Activated CD8-positive, alpha-beta memory T cell treated with anti-CD3 and anti-CD28 coated beads for 1 hour (primary cell): Measurements from ENCODE around the gene KLF11.

Experiments
- DNase-seq, 2 donors: peaks; one replicate each; pipeline ENCODE4 v3.0.0-alpha.2; 2020; ENCODE audit warnings: low read depth in 1 of 2; ENCODE audit errors: extremely low read depth in 1 of 2

KLF11 gene

DNA sequence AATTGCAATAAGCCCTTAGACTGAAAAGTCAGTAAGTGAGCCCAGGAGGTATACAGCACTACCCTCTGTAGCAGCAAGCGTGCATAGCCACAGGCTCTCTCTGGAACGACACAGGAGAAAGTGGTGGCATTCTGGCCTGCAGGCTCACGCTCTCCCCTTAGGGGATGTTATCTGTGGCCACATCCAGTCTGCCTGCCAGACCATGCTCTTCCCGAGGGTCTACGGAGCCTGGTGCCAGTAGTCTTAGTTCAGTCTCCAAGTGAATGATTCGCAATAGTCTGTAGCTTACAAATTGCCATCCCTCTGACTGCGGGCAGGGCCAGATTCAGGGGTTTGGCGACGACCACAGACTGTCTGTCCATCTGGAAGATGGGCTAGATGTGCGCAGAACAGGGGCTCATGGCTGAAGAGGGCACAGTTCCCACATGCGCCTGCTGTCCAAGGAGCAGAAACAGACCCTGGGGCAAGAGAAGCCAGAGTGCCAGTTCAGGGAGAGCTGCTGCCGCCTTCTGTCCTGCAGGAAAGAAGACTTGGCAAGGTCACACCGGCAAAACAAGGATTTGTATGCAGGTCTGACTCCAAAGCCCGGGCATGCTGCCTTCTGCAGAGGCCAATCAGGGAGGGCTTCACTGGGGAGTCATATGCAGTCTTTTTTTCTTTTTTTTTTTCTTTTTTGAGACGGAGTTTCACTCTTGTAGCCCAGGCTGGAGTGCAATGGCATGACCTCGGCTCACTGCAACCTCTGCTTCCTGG is 3.5 kb upstream of the KLF11 start:
- no peak for DNase-seq

DNA sequence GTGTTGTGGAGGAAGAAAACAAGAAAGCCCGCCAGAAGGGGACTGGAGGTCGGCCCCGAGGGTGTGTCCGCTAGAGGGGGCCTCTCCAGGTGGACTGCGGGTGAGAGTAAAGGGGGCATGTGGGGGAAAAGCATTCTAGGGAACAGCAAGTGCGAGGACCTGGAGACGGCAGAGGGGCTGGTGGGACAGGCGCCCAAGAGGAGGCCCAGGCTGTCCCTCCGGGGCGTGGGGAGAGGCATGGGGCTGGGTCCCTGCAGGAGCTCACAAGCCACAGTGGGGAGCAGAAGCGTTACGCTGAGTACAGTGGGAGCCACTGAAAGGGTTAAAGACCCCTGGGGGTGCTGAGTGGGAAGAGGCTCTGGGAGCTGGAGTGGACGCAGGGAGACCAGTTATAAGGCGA is 1.6 kb upstream of the KLF11 start:
- no peak for DNase-seq

DNA sequence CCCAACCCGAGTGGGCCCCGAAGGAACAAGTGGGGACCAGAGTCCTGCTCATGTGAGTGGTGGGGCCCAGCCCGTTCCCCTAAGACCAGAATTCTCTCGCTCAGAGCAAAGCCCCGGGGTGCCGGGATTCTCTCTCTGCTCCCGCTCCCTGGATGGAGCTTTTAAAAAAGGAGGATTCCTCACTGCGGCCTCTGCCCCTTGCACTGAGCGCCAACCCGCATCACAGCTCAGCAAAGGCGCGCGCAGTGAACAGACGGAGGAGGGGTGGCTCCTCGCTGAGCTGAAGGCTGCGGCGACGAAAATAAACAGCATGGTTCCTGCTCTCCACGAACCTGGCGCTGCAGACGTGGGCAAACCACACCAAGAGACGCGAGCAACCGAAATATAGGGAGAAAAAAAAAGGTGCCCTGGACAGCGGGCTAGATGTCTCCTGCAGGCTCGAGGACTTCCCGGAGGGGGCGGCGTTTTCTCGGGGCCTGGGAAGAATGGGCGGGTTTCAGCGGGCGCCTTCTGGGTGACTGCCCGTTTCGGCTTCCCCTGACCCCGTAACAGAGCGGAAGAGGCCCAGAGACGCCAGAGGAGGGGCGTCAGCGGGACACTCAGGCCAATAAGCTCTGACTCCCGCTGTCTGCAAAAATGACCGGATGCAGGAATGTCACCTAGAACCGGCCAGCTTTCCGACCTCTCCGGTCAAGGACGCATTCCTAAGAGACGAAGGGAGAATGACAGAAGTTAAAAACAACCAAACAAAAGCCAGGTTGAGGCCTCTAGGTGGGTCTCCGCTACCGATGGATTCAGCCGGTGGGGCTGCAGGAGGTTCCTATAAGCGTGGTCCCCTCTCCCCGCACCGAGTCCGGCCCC is 819 bp upstream of the KLF11 start:
- no peak for DNase-seq

DNA sequence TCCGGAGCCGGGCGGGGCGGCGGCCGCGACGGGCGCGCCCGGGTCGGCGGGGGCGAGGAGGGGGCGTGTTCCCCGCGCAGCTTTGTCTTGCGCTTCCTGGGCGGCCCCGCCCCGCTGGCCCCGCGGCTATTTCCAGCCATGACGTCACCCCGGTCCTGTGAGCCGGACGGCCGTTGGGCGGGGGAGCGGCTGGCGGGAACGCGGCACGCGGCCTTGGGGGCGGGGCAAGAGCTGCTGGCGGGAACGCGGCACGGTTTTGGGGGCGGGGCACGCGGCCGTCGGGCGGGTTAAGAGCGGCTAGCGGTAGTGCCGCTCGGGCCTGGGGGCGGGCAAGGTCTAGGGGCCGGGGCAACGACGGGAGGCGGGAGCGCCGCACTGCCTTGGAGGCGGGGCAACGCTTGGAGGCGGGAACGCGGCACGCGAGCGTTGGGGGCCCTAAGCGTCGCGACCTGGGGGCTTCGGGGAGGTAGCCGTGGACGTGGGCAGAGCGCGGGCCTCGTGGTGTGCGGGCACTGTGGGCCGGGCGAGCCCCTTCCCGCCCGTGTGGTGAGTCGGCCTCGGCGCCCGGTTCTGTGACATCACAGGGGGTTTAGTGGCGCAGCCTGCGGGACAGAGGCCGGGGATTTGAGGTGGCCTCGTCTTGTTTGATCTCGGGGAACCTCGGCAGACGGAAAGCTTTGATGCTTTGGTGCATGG is 704 bp downstream of the KLF11 start:
- peak; percentile 88 to 97 for DNase-seq

DNA sequence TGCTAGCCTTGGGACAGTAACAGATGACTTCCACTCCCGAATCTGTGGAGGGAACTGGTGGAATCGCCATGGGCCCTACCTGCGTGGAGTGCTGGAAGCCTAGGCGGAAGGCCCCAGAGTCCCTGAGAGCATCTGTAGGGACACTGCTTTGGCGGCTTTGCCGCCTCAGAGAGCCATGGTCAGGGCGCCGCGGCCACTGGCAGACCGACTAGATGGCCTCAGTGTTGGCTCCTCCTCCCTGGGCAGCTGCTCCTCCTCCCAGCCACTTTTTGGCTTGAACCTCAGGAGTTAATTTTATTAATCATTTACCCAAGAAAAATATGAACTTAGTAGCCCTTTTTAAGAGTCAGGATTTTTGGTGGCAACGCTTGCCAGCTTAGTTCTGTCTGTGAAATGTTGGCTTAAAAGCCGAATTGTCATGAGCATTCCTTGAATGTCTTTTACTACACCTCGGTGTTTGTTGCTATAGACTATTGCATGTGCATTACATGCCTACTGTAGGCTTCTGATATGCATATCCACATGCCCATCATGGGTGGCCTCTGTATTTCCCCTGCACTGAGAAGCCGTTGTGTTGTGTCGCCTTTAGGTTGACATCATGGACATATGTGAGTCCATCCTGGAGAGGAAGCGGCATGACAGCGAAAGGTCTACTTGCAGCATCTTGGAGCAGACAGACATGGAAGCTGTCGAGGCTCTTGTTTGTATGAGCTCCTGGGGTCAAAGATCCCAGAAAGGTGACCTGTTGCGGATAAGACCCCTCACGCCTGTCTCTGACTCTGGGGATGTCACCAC is 2.4 kb downstream of the KLF11 start:
- no peak for DNase-seq

DNA sequence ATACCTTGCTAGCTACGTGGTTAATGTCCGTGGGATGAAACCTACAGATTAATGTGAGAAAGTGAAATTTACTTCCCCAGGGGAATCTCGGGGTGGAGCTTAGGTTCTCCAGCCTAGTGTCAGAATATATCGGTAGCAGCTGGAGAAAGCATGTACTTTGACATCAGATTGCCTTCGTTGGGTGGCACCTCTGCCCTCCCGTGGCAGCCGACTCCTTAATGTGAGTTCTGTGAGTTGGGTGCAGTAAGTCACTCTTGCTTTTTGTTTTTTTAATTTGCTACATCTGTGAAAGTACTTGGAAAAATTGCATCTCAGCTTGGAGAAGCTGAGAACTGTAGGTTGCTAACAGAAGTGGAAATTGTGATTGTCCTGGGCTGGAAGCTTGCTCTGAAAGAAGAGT is 3.6 kb downstream of the KLF11 start:
- no peak for DNase-seq

DNA sequence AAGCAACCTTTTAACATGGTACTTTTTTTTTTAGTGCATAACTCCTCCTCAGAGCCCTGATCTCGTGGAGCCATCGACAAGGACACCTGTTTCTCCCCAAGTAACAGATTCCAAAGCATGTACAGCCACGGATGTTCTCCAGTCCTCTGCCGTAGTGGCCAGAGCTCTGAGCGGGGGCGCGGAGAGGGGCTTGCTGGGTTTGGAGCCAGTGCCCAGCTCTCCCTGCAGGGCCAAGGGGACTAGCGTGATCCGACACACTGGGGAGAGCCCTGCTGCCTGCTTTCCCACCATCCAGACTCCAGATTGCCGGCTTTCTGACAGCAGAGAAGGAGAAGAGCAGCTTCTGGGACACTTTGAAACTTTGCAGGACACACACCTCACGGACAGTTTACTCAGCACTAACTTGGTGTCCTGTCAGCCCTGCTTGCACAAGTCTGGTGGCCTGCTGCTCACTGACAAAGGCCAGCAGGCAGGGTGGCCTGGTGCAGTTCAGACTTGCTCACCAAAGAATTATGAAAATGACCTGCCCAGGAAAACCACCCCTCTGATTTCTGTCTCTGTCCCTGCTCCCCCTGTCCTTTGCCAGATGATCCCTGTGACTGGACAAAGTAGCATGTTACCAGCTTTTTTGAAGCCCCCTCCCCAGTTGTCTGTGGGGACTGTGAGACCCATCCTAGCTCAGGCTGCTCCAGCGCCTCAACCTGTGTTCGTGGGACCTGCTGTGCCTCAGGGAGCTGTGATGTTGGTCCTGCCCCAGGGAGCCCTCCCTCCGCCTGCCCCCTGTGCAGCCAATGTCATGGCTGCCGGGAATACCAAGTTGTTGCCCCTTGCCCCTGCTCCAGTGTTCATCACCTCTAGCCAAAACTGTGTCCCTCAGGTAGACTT is 4.5 kb downstream of the KLF11 start:
- DNase-seq: no peak

DNA sequence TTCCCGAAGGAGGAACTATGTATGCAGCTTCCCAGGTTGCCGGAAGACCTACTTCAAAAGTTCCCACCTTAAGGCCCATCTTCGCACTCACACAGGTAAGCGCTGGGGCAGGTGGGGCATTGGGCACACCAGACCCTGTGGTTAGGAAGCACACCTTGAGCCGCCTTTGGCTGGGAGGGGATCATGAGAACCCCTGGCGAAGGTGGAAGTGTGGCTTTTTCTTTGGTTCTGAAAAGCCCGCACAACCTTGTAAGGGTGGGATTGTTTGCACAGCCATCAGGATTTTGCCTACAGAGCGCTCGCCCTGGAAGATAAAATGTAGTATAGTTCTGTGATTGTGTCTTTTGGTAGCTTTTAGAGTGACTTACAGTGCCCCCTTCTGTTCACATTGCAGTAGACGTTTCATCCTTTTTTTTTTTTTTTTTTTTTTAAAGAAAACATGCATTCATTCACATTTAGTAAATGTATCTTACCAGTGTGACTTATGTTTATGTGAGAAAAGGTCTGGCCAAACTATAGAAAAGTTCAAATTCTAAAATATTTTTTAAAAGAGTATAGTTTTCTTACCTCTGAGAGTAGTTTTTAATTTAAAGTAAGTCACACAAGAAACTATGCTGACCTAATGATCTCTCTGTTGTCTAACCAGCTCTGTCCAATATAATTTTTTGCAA is 5.3 kb downstream of the KLF11 start:
- no peak for DNase-seq

DNA sequence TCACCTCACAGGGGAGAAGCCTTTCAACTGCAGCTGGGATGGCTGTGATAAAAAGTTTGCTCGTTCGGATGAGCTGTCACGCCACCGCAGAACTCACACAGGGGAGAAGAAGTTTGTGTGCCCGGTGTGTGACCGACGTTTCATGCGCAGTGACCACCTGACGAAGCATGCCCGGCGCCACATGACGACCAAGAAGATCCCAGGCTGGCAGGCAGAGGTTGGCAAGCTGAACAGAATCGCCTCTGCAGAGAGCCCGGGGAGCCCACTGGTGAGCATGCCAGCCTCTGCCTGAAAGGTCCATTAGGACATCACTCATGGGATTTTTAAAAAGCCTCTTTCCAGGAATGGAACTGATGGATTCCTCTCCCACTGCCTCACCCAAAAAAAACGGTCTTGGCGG is 8.9 kb downstream of the KLF11 start:
- DNase-seq: no peak

DNA sequence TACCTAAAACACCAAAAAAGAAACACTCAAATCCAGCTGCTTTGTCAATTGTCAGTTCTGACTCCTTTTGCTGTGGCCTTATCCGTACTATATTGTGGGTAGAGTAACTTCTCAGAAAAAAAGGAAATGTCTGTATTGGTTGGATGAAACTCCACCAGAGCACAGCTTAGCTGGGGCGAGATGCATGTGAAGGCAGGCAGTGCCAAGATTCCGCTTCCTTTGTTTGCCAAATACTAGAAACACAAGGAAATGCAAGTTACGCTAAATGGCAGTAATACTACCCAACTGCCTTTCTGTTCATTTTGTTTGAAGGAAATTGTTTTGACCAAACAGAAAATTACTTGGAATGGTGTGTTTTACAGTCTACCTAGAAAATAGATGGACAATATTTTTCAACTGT is 10.0 kb downstream of the KLF11 start:
- no peak for DNase-seq

DNA sequence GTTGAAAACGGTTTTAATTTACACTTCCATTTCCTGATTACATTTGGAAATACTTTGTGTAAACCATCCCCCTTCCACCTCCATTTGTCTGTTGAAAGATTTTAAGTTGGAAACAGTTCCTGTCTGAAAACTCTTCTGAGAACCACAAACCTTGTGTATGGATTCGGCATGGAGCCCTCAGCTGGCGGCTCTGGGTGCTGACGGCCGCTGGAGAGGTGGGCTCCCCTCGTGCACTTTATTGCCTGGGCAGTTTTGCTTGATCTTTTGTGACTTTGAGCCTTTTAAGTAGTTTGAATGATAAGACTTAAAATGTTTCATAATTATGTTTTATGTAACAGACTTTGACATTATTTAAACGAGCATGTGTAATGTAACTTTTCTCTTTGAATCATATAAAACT is 11.1 kb downstream of the KLF11 start:
- no peak for DNase-seq

DNA sequence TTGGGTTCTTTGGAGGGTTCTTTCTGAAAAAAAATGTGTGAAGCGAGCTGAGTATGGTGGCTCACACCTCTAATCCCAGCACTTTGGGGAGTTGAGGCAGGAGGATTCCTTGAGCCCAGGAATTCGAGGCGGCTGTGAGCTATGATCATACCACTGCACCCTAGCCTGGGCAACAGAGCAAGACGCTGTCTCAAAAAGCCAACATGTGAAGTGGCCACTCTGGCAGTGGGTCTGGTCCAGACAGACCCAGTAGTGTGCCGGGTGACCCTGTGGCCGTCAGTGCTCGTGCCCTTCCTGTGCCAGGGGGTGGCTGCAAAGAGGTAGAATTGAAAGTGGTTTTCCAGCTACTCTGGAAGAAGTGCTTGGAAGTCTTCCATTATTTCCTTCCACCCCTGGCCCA is 11.6 kb downstream of the KLF11 start:
- no peak for DNase-seq

DNA sequence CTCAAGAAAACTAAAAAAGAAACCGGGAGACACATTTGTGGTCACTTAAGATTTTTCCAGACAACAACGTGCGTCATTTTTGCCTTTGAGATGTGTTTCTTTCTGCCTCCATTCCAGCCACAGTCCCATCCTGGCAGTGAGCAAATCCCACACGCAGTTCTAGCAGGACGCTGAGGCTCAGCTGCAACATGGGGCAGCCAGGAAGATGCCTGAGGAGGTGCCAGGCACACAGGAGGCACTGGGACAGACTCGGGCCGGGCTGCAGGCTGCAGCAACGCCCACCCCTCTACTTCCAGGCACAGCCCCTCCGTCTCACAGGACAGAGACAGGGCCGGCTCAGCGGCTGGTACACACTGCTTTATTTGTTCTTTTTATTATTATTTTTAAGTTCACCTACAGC is 13.1 kb downstream of the KLF11 start:
- DNase-seq: no peak

DNA sequence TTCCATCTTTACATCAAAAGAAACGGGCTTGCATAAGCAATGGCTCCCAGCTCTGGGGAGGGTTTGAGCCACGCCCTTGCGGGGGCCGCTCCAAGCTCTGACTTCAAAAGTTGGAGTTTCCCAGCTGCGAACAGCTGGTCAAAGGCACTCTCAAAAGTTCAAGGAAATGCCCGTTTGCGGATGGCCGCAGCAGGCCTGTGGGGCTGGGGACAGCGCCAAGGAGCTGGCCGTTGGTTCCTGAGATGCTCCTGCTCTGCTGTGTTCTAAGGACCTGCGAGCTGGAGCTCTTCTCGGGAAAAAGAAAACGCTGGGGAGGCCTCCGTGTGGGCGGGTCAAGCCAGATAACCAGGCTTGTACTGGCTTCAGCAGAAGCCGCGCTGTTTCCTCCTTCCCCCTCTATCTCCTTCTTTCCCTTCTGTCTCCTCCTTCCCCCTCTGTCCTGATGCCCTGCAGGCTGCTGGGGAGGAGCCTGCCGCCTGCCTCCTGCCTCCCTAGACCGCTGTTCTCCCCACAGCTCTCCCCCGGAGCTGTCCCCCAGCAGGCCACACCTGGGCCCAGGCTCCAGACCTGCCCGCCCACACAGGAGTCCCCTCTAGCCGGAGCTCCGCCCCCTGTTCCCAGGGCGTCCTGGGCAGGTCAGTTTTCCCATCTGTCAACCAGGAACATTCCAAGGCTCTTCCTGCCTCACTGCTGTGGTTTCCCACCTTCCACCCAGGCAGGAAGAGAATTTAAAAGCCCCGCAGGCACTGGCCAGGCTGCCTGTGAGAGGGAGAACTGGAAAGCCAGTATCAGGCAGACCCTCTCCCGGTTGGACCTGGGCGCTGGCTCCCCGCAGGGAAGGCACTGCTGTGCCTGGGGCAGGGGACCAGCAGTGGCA is 14.1 kb downstream of the KLF11 start:
- DNase-seq: no peak

DNA sequence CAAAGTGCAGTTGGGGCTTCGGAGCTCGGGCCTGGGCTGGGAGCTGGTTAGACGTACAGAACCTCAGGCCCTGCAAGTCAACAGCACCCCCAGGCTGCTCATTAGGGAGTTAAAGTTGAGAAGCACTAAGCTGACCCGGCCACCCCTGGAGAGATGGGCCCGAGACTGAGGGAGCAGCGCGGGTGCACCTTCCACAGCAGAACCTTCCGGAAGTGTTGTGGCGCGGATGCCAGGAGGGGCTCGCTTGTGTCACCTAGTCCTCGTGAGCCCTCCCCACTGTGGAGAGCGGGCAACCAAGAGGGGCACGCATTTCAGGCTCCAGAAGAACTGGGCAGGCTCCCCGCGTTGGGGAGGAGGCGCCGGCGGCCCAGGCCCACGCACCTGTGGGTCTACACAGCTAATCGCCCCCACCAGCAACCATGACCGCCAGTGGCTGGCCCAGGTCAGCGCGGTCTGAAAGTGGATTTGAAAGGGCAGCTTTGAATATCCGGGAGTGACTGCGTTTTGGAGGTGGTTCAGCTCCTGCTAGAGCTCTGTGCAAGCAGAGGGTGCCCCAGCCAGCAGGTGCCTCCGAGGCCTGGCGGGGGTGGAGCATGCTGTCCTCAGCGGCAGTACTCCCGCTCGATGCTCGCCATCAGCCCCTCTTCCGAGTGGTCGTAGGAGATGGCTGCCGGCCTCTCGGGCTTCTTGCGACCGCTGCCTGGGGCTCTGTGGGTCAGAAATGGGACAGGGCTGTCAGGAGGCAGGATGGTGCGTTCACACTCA is 15.1 kb downstream of the KLF11 start:
- DNase-seq: no peak

DNA sequence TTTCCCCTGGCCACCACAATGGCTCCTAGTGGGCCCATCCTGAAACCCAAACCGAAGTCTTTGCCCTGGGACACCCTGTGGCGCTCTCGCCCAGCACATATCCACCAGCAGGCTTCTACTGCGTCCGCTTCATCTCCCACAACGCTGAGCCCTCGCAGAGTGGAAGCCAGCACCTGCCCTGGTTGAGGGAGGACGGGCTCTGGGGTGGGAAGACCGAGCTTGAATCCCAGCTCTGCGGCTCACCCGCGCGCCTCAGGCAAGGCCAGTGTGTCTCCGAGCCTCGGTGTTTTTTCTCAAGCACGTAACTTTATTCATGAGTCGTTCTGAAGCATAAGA is 15.6 kb downstream of the KLF11 start:
- DNase-seq: no peak

DNA sequence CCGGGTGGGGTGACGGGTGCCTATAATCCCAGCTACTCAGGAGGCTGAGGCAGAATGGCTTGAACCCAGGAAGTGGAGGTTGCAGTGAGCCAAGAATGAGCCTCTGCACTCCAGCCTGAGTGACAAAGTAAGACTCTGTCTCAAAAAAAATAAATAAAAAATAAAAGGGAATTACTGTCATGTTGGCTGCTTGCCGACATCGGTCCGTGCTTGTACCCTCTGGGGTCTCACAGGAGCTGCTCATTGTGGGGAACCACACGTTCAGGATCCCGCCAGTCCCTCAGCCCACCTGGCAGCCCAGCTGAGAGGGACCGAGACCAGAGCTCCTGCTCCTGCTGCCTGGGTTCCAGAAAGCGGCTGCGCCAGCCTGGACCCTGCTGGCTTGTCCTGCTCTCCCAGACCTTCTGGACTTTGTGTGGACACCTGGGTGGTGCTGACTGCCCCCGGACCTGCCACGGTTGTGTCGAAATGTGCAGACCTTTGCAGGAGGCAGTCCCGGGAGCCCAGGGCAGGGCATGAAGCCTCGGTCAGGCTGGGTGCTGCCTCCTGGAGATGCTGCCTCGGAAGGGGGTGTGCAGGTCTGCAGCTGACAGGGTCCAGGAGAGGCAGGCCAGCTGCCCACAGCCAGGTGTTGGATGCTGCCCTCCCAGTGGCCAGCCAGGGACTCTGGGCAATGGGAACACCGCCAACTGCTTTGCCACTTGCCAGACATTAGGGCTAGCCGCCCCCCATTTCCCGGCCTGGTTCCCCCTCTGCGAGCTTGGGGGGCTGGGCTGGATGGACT is 16.4 kb downstream of the KLF11 start:
- no peak for DNase-seq
